ENCODE data around the gene ZNF665.
A peak's percentile ranks its signal among the peaks of the same experiment; 100 is the strongest.

The ZNF665 gene

GRCh38 chr19:53158119-53158656 lies 35.0 kb downstream of the ZNF665 start:
- no peaks in the 10 kb centered on the region for H3K27me3 ChIP-seq (ENCODE audit: control insufficient read depth in 1 of 2, insufficient read depth in 2 of 2, low read length in 2 of 2)
- peaks cover 16 to 25% of the 10 kb centered on the region in 2 donors for H3K9me3 ChIP-seq (ENCODE audit: control insufficient read depth in 1 of 2, low read length in 2 of 2)
- no peak overlapping the region for H3K27ac ChIP-seq (ENCODE audit: low read depth, low read length)
- peaks cover 0 to 14% of the 10 kb centered on the region in 2 donors for H3K36me3 ChIP-seq (ENCODE audit: control insufficient read depth in 1 of 2, insufficient read depth in 2 of 2, low read length in 2 of 2)
- no peaks in the 10 kb centered on the region for H3K4me1 ChIP-seq (ENCODE audit: control insufficient read depth in 1 of 2, insufficient read depth in 2 of 2, low read length in 2 of 2)
- peak overlapping the region; percentile 43 to 48 for H3K9ac ChIP-seq (ENCODE audit: low read depth in 1 of 2, low read length in 2 of 2)
- peak overlapping the region; percentile 73 to 74 for H3K4me3 ChIP-seq (ENCODE audit: low read depth in 1 of 2, low read length in 2 of 2)

DNA sequence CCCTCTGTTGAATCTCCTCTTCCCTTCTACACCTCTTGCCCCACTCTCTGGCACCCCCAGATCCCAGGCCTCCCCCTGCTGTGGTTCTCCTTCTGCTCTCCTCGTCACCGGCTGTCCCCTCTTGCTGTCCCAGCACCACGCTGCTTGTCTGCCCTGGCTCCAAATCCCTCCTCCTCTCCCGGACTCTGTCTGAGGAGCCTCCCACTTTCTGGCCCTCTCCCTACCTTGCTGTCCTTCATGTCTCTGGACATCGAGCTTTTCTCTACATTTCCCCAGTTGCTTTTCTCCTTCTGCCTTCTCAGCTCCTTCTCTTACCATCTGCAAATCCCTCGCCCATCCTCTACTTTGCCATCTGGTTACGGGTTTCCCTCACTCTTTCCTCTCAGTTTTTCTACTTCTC lies 35.5 kb downstream of the ZNF665 start:
- Histone ChIP-seq H3K36me3 (ENCODE audit: control insufficient read depth in 1 of 2, insufficient read depth in 2 of 2, low read length in 2 of 2) (peaks cover 0 to 14% of the 10 kb centered on the region in 2 donors), H3K9ac (ENCODE audit: low read depth in 1 of 2, low read length in 2 of 2) (no peak overlapping the region), H3K27me3 (ENCODE audit: control insufficient read depth in 1 of 2, insufficient read depth in 2 of 2, low read length in 2 of 2) (no peaks in the 10 kb centered on the region), H3K4me1 (ENCODE audit: control insufficient read depth in 1 of 2, insufficient read depth in 2 of 2, low read length in 2 of 2) (no peaks in the 10 kb centered on the region), H3K9me3 (ENCODE audit: control insufficient read depth in 1 of 2, low read length in 2 of 2) (peaks cover 14 to 23% of the 10 kb centered on the region in 2 donors), H3K27ac (ENCODE audit: low read depth, low read length) (no peak overlapping the region), H3K4me3 (ENCODE audit: low read depth in 1 of 2, low read length in 2 of 2) (peak overlapping the region; percentile 73 to 74)

DNA sequence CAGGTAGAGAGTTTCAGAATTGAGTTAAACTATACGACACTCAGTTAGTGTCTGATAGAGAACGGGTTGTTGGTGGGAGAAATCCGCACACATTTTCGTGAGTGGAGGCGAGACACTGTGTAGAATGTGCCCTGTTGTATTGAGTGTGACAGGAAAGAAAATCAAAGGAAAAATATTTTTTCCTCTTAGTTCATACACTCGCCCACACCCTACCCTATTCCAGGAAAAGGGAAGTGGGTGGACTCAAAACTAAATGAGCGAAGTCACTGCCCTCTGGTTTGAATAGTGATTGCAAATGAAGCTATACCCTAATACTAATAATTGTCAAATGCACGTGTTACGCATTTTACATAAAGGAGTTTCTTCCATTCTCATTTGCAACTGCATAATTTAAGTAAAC lies 36.3 kb downstream of the ZNF665 start:
- Histone ChIP-seq H3K9me3 (ENCODE audit: control insufficient read depth in 1 of 2, low read length in 2 of 2) (peaks cover 9 to 26% of the 10 kb centered on the region in 2 donors), H3K36me3 (ENCODE audit: control insufficient read depth in 1 of 2, insufficient read depth in 2 of 2, low read length in 2 of 2) (peaks cover 0 to 14% of the 10 kb centered on the region in 2 donors), H3K27ac (ENCODE audit: low read depth, low read length) (no peak overlapping the region), H3K4me1 (ENCODE audit: control insufficient read depth in 1 of 2, insufficient read depth in 2 of 2, low read length in 2 of 2) (no peaks in the 10 kb centered on the region), H3K4me3 (ENCODE audit: low read depth in 1 of 2, low read length in 2 of 2) (no peak overlapping the region), H3K9ac (ENCODE audit: low read depth in 1 of 2, low read length in 2 of 2) (no peak overlapping the region), H3K27me3 (ENCODE audit: control insufficient read depth in 1 of 2, insufficient read depth in 2 of 2, low read length in 2 of 2) (no peaks in the 10 kb centered on the region)

GRCh38 chr19:53147645-53148044 lies 45.5 kb downstream of the ZNF665 start:
- H3K9me3 ChIP-seq (ENCODE audit: control insufficient read depth in 1 of 2, low read length in 2 of 2), result peaks cover 49 to 59% of the 10 kb centered on the region in 2 donors
- H3K27ac ChIP-seq (ENCODE audit: low read depth, low read length), result no peak overlapping the region
- no peaks in the 10 kb centered on the region for H3K27me3 ChIP-seq (ENCODE audit: control insufficient read depth in 1 of 2, insufficient read depth in 2 of 2, low read length in 2 of 2)
- H3K36me3 ChIP-seq (ENCODE audit: control insufficient read depth in 1 of 2, insufficient read depth in 2 of 2, low read length in 2 of 2), result peaks cover 16 to 38% of the 10 kb centered on the region in 2 donors
- no peaks in the 10 kb centered on the region for H3K4me1 ChIP-seq (ENCODE audit: control insufficient read depth in 1 of 2, insufficient read depth in 2 of 2, low read length in 2 of 2)
- peak overlapping the region in 1 of 2 donors; percentile 28 for H3K4me3 ChIP-seq (ENCODE audit: low read depth in 1 of 2, low read length in 2 of 2)
- H3K9ac ChIP-seq (ENCODE audit: low read depth in 1 of 2, low read length in 2 of 2), result no peak overlapping the region

- H3K9ac ChIP-seq (ENCODE audit: low read depth in 1 of 2, low read length in 2 of 2), result no peak overlapping the region
- H3K9me3 ChIP-seq (ENCODE audit: control insufficient read depth in 1 of 2, low read length in 2 of 2), result peaks cover 52 to 62% of the 10 kb centered on the region in 2 donors
- no peak overlapping the region for H3K27ac ChIP-seq (ENCODE audit: low read depth, low read length)
- peaks cover 15 to 32% of the 10 kb centered on the region in 2 donors for H3K36me3 ChIP-seq (ENCODE audit: control insufficient read depth in 1 of 2, insufficient read depth in 2 of 2, low read length in 2 of 2)
- H3K4me3 ChIP-seq (ENCODE audit: low read depth in 1 of 2, low read length in 2 of 2), result peak overlapping the region; percentile 1 to 45
- H3K4me1 ChIP-seq (ENCODE audit: control insufficient read depth in 1 of 2, insufficient read depth in 2 of 2, low read length in 2 of 2), result no peaks in the 10 kb centered on the region
- H3K27me3 ChIP-seq (ENCODE audit: control insufficient read depth in 1 of 2, insufficient read depth in 2 of 2, low read length in 2 of 2), result no peaks in the 10 kb centered on the region
Measured at GRCh38 chr19:53140351-53140750, 52.8 kb downstream of the ZNF665 start.

GRCh38 chr19:53136432-53136831 lies 56.7 kb downstream of the ZNF665 start:
- H3K9ac ChIP-seq (ENCODE audit: low read depth in 1 of 2, low read length in 2 of 2), result no peak overlapping the region
- H3K27ac ChIP-seq (ENCODE audit: low read depth, low read length), result no peak overlapping the region
- no peaks in the 10 kb centered on the region for H3K27me3 ChIP-seq (ENCODE audit: control insufficient read depth in 1 of 2, insufficient read depth in 2 of 2, low read length in 2 of 2)
- peaks cover 0 to 5% of the 10 kb centered on the region in 2 donors for H3K4me1 ChIP-seq (ENCODE audit: control insufficient read depth in 1 of 2, insufficient read depth in 2 of 2, low read length in 2 of 2)
- peaks cover 2 to 3% of the 10 kb centered on the region in 2 donors for H3K36me3 ChIP-seq (ENCODE audit: control insufficient read depth in 1 of 2, insufficient read depth in 2 of 2, low read length in 2 of 2)
- H3K9me3 ChIP-seq (ENCODE audit: control insufficient read depth in 1 of 2, low read length in 2 of 2), result peaks cover 34 to 39% of the 10 kb centered on the region in 2 donors
- H3K4me3 ChIP-seq (ENCODE audit: low read depth in 1 of 2, low read length in 2 of 2), result no peak overlapping the region

DNA sequence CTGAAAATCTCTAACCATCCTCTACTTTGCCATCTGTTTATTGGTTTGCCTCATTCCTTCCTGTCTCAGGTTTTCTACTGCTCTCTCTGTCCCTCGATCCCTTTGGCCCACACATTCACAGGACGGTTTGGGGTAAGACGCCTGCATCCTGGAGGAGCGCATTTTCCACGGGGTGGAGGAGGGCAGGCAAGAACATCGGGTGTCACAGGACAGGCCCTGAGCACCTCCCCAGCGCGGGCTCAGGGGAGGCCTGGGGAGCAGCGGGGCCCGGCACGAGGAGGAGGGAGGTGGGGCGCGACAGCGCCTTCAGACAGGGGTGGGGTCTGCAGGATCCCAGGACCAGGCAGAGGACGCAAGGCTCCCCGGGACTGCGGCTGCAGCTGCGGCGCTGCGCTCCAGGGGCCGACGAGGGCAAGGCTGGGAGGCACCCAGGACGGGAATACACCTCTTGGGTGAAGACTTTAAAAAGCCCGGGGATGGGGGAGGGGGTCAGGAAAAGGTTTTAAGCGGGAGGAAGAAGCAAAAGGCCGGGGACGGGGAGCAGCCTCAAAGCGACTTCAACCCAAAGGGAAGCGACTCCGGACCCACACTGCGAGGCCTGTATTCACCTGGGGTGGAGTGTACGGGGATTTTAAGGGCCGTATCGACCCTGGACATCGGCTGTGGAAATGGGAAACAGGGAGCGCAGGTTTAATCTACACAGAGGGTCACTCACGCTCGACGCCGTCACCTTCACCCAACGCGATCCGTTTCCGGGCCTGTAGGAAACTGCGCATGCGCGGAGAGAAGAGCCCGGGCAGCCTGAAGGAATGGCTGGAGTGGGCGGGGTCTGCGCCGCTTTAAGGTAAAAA lies 60.8 kb downstream of the ZNF665 start, which contains the start of gene ZNF415:
Gene ZNF415, minus strand, starts transcription at position 770 of the 851 bp plus-strand sequence. CDS start 10,234 bp downstream, outside the sequence.
- Histone ChIP-seq H3K27ac (ENCODE audit: low read depth, low read length) (peak within 1 kb of the TSS; percentile 10), H3K36me3 (ENCODE audit: control insufficient read depth in 1 of 2, insufficient read depth in 2 of 2, low read length in 2 of 2) (no peaks in the 10 kb centered on the region), H3K4me3 (ENCODE audit: low read depth in 1 of 2, low read length in 2 of 2) (peak within 1 kb of the TSS; percentile 72), H3K4me1 (ENCODE audit: control insufficient read depth in 1 of 2, insufficient read depth in 2 of 2, low read length in 2 of 2) (peaks cover 0 to 5% of the 10 kb centered on the region in 2 donors), H3K9me3 (ENCODE audit: control insufficient read depth in 1 of 2, low read length in 2 of 2) (peaks cover 7 to 18% of the 10 kb centered on the region in 2 donors), H3K9ac (ENCODE audit: low read depth in 1 of 2, low read length in 2 of 2) (peak within 1 kb of the TSS in 1 of 2 donors; percentile 54), H3K27me3 (ENCODE audit: control insufficient read depth in 1 of 2, insufficient read depth in 2 of 2, low read length in 2 of 2) (no peaks in the 10 kb centered on the region)

DNA sequence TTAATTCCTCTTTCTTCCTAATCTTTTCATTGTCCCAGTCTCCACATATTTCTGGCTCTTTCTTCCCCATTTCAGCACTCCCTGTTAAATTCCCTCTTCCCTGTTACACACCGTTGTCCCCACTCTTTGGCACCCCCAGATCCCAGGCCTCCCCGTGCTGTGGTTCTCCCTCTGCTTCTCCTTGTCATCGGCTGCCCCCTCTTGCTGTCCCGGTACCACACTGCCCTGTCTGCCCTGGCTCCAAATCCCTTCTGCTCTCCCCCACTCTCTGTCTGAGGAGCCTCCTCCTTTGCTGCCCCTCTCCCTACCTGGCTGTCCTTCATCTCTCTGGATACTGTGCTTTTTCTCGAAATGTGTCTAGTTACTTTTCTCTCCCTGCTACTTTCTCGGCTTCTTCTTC lies 61.4 kb downstream of the ZNF665 start:
- H3K4me1 ChIP-seq (ENCODE audit: control insufficient read depth in 1 of 2, insufficient read depth in 2 of 2, low read length in 2 of 2), result peaks cover 0 to 5% of the 10 kb centered on the region in 2 donors
- H3K36me3 ChIP-seq (ENCODE audit: control insufficient read depth in 1 of 2, insufficient read depth in 2 of 2, low read length in 2 of 2), result no peaks in the 10 kb centered on the region
- H3K27ac ChIP-seq (ENCODE audit: low read depth, low read length), result no peak overlapping the region
- H3K9ac ChIP-seq (ENCODE audit: low read depth in 1 of 2, low read length in 2 of 2), result peak overlapping the region in 1 of 2 donors; percentile 54
- H3K9me3 ChIP-seq (ENCODE audit: control insufficient read depth in 1 of 2, low read length in 2 of 2), result peaks cover under 1 to 15% of the 10 kb centered on the region in 2 donors
- no peaks in the 10 kb centered on the region for H3K27me3 ChIP-seq (ENCODE audit: control insufficient read depth in 1 of 2, insufficient read depth in 2 of 2, low read length in 2 of 2)
- H3K4me3 ChIP-seq (ENCODE audit: low read depth in 1 of 2, low read length in 2 of 2), result peak overlapping the region; percentile 72

- no peaks in the 10 kb centered on the region for H3K36me3 ChIP-seq (ENCODE audit: control insufficient read depth in 1 of 2, insufficient read depth in 2 of 2, low read length in 2 of 2)
- no peak overlapping the region for H3K4me3 ChIP-seq (ENCODE audit: low read depth in 1 of 2, low read length in 2 of 2)
- no peaks in the 10 kb centered on the region for H3K27me3 ChIP-seq (ENCODE audit: control insufficient read depth in 1 of 2, insufficient read depth in 2 of 2, low read length in 2 of 2)
- peaks cover 0 to 5% of the 10 kb centered on the region in 2 donors for H3K4me1 ChIP-seq (ENCODE audit: control insufficient read depth in 1 of 2, insufficient read depth in 2 of 2, low read length in 2 of 2)
- H3K9ac ChIP-seq (ENCODE audit: low read depth in 1 of 2, low read length in 2 of 2), result no peak overlapping the region
- H3K27ac ChIP-seq (ENCODE audit: low read depth, low read length), result no peak overlapping the region
- peaks cover 0 to 15% of the 10 kb centered on the region in 2 donors for H3K9me3 ChIP-seq (ENCODE audit: control insufficient read depth in 1 of 2, low read length in 2 of 2)
Measured at GRCh38 chr19:53131085-53131590, 62.0 kb downstream of the ZNF665 start.

GRCh38 chr19:53130506-53130905 lies 62.7 kb downstream of the ZNF665 start:
- no peak overlapping the region for H3K4me3 ChIP-seq (ENCODE audit: low read depth in 1 of 2, low read length in 2 of 2)
- H3K27ac ChIP-seq (ENCODE audit: low read depth, low read length), result no peak overlapping the region
- H3K27me3 ChIP-seq (ENCODE audit: control insufficient read depth in 1 of 2, insufficient read depth in 2 of 2, low read length in 2 of 2), result no peaks in the 10 kb centered on the region
- peaks cover 0 to 13% of the 10 kb centered on the region in 2 donors for H3K9me3 ChIP-seq (ENCODE audit: control insufficient read depth in 1 of 2, low read length in 2 of 2)
- H3K36me3 ChIP-seq (ENCODE audit: control insufficient read depth in 1 of 2, insufficient read depth in 2 of 2, low read length in 2 of 2), result no peaks in the 10 kb centered on the region
- peaks cover 0 to 5% of the 10 kb centered on the region in 2 donors for H3K4me1 ChIP-seq (ENCODE audit: control insufficient read depth in 1 of 2, insufficient read depth in 2 of 2, low read length in 2 of 2)
- H3K9ac ChIP-seq (ENCODE audit: low read depth in 1 of 2, low read length in 2 of 2), result no peak overlapping the region
